NCI-H187 (cell line): ENCODE results near the gene PRPF4.
A peak's percentile ranks its signal among the peaks of the same experiment; 100 is the strongest.
"Not testable (repeated sequence)": the region's sequence is repeated elsewhere in the genome, so short reads cannot be mapped to it uniquely, and the experiment has no call there.

Source experiments
- DNase-seq, 2 experiments: peaks; one replicate each; lab custom pipeline; 2025; lab: John Stamatoyannopoulos, UW

The PRPF4 gene

DNA sequence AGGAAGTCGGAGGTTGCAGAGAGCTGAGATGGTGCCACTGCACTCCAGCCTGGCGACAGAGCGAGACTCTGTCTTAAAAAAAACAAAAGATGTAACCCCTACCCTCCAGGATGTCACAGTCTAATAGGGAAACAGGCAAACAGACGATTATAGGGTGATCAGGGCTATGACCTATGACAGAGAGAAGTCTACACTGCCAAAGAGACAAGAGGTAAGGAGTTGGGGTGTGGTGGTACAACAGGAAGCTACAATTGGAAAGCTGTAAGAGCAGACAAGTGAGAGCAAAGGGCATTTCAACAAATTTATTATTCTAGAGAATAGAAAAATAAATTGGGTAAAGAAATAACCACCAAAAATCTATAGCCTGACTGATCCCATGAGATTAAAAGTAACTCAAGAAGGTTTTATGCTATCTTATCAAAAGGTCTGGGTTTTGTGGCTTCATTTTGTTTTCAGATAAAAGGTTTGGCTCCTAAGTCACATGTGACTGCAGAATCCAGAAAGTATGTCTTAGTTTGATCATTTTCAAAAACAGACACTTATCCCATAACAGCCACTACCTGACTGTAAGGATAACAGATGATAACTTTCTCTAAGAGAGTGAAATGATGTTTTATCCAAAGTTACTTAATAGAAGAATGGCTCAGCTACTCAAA lies 7.4 kb upstream of the PRPF4 start:
- no peak for DNase-seq

DNA sequence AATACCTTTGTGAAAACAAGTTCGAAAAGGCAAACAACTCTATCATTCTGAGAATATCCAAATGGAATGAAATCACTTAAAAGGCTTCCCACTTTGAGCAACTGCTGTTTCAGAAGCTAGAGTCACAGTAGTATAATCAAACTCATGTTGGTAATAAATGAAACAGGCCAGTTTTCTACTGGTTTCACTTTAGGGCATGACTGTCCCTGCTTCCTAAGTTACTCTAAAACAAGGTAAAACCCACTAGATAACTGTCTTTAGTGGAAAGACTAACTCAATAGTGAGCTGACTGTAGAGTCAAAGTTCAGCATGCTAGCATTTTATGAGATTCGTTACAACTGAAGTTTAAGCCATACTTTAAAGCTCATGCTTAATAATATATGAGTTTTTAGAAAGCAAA lies 6.1 kb upstream of the PRPF4 start:
- no peak for DNase-seq

DNA sequence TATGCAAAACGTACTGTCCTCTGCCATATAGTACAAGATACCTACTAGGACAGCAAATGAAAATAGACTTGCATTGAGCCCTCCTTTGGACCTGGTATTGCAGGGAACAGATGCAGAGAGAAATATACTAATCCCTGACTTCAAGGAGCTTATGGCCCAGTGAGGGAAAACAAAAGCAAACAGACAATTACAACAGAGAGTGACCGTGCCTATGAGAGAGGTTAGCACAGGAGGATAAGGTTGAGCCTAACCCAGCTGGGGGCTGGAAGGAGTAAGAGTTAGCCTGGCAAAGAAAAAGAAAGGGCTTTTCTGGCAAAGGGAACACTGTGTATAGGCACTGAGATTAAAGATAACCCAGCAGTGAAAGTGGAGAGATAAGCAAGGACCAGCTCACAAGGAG lies 5.6 kb upstream of the PRPF4 start:
- DNase-seq = no peak

DNA sequence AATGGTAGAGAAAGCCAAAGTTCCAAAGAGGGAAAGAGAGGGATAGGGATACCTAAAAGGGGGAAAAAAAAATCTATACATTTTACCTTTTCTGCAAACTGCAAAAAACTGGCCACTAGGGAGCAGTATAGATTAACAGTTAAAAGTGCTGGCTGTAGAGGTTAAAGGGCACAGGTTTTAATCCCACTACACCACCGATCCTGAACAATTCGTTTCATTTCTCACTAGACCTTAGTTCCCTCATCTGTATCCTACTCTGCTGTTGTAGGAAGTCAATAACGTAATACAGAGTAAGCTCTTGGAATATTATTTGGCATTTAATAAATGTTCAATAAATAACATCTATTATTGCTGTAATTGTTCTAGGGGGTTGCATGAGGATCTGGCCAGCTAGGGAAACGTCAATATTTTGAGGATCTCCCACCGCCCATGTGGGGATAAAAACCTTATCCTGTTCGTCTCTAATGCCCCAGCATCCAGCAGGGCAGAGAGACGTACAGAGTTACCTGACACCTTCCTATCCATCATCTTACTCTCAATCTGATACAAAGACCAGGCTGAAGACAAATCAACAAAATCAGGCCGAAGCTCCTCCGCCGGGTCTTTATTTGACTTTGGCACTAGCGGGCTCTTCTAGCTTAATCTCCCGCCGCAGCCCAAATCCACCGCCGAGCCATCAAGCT lies 843 bp upstream of the PRPF4 start:
- DNase-seq = peak in 1 of 2 experiments; percentile 21

DNA sequence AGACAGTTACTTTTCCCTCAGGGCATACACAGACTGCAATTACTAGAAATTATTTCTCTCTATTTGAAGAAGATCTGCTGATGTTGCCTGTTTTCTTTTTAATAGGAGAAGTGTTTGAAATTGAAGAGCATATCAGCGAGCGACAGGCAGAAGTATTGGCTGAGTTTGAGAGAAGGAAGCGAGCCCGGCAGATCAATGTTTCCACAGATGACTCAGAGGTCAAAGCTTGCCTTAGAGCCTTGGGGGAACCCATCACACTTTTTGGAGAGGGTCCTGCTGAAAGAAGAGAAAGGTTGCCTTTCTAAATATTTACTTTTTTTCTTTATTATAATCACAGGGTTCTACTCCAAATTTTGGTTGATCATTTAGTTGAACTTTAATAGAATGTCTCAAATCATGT lies 3.4 kb downstream of the PRPF4 start:
- no peak for DNase-seq

DNA sequence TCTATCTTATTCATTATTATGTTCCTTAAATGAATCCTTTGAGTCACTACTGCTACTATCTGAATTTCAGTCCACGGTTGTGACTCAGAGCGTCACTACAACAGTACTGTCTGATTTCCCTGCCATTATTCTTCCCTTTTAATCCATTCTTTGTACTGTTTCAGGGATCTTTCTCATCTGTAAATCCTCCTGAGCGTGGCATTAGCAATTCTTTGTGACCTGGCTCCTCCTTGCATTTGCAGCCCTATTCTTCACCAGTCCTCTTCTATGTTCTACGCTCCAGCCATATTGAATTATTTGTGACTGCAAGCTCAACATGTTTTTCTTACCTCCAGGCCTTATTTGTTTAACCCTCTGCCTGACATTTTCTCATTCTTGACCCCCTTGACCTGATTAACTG lies 5.9 kb downstream of the PRPF4 start:
- DNase-seq = no peak

DNA sequence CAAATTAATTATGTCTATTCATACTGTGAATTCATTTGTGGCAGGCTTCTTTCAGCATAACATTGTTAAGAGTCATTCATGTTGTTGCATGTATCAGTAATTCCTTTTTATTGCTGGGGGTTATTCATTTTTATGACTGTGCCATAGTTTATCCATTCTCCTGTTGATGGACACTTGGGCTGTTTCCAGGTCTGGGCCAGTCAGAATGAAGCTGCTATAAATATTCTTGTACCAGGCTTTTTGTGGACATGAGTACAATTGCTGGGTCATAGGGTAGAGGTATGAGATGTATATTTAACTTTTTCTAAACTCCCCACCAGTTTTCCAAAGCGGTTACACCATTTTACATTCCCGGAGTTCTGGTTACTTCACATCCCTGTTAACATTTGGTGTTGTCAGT lies 13.6 kb downstream of the PRPF4 start:
- DNase-seq = no peak

DNA sequence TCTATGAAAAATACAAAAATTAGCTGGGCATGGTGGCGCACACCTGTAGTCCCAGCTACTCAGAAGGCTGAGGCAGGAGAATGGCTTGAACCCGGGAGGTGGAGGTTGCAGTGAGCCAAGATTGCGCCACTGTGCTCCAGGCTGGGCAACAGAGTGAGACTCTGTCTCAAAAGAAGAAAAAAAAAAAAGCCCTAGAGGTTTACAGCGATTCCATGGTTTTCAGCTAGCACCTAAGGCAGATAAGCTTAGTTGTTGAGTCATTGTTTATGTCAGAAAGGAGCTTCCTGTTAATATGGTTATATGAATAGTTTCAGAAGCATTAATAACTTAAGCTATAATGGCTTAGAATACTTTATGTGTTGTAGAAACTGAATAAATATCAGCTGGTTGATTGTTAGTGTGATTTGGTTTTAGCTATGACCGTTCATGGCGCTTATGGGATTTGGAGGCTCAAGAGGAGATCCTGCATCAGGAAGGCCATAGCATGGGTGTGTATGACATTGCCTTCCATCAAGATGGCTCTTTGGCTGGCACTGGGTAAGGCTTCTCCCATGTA lies 14.7 kb downstream of the PRPF4 start:
- DNase-seq = no peak

DNA sequence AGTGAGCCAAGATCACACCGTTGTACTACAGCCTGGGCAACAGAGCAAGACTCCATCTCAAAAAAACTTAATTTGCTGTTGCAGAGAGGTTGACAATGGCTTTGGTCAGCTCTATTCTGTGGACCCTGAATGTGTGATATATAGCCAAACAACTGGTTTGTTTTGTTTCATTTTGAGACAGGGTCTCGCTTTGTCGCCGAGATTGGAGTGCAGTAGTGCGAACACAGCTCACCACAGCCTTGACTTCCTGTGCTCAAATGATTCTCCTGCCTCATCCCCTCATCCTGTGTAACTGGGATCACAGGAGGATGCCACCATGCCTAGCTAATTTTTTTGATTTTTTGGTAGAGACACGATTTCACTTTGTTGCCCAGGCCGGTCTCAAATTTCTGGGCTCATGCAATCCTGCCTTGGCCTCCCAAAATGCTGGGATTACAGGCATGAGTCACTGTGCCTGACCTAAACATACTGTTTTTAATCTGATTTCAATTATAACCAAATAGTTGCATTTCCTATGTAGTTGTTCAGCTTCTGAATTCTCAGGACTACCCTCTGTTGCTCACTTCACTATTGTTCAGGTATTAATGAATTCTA lies 17.9 kb downstream of the PRPF4 start:
- no peak for DNase-seq

DNA sequence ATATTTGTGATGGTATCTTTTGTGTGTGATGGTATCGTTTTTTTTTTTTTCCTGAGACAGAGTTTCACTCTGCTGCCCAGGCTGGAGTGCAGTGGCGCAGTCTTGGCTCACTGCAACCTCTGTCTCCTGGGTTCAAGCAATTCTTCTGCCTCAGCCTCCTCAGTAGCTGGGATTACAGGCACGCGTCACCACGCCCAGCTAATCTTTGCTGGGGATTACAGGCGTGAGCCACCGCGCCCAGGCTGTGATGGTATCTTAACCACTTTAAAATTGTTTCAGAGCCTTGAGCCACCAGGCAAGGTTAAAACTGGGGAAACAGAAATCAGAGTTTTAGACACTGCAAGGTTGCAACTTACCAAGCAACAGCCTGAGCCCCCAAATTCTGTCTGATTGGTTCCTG lies 20.8 kb downstream of the PRPF4 start:
- DNase-seq = not testable (repeated sequence)

DNA sequence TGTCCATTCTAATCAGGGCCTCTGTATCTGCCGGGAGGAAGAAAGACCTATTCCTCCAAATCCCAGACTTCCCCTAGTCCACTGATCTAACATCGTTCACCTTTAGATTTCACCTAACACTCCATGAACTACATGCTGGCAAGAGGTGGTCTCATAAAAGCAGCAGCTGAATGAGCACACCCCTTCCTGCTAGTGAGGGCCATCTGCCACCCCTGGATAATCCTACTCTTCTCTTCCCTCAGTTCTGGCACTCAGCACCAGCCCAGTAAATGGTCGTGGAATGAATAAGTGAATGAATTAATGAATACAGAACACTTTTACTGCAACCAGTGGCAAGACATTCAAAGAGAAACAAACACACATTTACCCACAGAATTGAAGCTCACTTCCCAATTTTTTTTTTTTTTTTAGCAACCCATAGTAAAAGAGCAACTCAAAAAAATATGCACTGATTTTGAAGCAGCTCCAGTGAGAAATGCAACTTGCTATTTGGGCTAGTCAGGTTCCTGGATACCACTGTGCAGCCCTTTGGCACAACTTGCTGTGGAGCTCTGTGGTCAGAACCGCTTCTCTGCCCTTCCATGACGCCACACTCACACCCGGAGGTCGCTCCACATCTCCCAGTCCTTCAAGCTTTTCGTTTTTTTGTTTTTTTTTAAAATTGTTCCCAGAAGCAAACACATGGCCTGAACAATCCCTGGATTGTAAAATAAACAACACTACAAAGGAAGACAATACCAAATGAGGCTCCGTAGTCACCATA lies 21.5 kb downstream of the PRPF4 start:
- DNase-seq = no peak

DNA sequence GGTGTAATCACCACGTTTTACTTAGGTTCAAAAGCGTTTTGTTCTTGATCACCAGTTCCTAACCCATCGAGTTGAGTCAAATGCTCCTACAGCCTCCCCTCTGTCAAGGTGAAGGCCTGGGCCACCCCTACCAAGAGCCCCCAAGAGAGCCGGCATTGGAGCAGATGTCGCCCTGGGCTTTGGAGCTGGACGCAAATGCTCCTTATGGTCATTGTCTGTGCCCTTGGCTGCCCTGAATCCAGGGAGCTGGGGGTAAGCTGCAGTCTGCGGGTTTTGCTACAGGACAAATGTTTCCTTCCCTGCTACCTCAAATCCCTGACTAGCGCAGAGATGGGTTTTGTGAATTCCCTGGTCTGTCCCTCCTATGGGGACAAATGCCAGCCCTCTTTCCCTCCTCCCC lies 22.9 kb downstream of the PRPF4 start:
- DNase-seq = no peak

DNA sequence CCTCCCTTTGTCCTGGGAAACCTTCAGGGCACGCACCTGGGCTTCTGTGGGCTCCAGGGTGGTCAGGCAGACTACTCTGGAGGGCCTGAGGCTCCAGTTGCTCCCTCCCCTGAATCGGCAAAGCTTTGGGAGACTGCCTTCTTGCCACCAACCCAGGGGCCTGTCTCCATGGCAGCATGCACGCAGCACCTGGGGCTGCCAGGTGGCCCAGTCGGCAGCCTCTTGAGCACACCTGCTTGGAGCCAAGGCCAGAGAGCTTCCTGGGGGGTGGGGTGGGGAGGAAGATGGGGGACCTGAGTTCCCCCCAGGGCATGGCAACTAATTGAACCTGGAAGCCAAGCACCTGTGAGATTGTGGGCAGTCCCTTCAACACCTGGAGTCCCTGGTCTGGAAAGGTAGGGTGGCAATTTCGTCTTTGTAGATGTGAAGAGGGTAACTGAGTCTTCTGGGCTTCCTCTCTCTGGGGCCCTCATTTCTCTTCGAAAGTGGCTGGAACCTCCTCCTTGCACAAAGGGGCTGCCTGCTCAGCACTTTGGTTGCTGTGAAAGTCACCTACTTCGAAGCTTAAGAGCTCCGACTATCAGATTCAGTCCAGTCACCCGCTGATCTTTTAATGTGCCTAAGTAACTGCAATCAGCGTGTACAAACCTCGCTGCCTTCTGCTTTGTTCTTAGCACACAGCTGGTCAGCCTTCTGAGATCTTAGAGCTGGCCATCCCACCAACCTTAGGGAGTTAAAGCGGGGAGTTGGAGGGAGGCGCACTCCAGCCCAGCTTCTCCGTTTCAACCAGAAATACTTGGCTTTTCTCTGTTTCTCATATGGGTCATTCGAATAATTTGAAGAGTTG lies 23.7 kb downstream of the PRPF4 start:
- DNase-seq = peak; percentile 54 to 82

DNA sequence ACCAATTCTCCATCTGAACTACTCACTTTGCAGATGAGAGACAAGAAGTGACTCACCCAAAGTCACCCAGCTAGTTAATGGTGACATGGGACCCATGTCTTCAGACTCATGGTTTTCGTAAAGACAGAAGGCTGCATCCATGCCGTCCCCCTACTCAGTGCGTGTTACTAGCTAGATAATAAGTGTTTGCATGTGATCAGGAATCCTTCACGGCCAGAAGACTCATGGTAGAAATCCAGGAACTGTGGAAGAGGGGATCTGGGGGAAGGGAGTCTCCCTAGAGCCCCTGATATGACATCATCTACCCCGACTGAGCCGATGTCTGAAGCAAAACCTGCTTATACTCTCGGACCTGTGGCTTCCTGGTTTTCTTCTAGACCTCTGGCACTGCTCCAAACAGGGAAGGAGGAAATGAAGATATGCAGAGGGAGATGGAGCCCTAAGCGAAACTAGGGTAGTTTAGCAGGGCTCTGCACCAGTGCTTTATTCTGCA lies 24.4 kb downstream of the PRPF4 start:
- peak; percentile 24 to 37 for DNase-seq

DNA sequence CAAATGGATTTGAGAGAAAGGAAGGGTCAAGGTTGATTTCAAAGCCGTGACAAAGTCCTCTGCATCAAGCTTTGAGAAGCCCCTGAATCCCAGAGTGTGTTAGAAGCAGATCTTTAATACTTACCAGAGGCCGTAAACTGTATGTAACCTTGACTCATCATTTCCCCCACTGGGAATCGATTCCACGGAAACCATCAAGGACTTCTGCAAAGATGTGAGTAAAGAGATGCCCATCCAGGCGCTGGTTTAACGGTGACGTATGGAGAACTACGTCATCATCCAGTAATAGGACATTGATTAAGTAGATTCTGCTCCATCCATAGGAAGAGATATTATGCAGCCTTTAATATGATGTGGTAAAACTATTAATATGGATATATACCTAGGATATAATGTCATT lies 26.1 kb downstream of the PRPF4 start:
- DNase-seq = no peak

DNA sequence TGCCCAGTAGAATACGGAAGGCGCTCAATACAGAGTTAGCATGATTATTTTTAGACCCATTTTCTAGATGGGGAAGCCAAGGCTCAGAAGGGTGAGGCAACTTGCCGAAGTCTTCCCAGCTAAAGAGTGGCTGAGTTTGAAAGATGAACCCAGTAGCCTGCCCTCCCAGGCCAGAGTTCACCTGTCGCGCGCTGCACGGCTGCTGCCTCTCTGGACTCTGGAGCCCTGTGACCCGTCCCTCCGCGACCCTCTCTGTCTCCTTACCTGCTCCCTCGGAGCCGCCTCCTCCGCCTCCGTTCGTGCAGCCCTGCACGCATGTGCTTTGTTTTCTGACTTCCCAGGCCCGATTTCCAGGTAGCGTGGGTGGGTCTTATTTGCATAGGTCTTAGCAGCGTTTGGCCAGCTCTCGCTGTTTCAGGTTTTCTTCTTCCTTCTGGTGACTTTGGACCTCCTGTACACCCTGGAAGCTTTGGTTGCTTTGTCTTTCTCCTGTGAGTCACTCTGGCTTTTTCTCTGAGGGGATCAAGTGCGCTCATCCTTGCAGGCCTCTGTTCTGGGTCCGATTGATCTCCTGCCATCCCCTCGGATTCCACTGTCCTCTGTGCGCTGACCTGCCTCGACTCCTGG lies 27.4 kb downstream of the PRPF4 start, which contains the start of gene RNF183:
RNF183 (minus strand) TSS at position 585 of the 627 bp plus-strand sequence. CDS start 5,192 bp downstream, outside the sequence.
- DNase-seq = no peak

DNA sequence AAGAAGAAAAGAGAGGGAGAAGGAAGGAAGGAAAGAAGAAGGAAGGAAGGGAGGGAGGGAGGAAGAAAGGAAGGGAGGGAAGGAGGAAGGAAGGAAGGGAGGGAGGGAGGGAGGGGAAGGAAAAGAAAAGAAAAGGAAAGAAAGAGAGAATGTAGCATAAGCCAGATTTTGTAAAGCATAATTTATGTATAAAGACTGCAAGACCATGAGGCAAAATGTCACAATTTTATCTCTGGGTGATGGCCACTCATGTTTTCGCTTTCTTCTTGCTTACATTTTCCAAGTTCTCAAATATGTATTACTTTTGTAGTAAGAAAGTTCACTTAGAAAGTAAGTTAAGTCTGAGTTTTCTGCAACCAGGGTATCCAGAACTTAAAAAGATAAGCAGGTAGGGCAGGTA lies 31.1 kb downstream of the PRPF4 start:
- DNase-seq = no peak

DNA sequence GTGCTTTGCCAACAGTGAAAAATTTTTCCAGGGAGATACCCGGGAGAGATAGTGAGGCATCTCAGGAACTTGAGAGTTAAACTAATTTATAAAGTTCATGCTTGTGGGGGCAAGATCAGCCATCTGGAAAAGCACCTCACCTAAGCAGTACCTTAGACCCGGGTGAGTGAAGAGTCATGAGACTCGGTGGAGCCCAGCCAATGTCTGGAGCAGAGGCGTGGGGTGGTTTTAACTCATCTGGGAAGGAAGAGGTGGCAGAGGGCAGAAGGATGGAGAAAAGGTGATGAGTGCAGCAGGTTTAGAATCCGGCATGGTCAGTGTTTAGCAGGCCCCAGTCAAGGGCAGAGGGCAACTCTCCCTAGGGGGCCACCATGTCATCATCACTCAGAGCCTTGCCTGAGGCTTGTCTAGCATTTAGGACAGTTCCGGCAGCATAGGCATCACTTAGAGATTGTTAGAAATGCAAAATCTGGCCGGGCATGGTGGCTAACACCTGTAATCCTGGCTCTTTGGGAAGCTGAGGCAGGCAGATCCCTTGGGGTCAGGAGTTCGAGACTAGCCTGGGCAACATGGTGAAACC lies 32.0 kb downstream of the PRPF4 start:
- DNase-seq = no peak

DNA sequence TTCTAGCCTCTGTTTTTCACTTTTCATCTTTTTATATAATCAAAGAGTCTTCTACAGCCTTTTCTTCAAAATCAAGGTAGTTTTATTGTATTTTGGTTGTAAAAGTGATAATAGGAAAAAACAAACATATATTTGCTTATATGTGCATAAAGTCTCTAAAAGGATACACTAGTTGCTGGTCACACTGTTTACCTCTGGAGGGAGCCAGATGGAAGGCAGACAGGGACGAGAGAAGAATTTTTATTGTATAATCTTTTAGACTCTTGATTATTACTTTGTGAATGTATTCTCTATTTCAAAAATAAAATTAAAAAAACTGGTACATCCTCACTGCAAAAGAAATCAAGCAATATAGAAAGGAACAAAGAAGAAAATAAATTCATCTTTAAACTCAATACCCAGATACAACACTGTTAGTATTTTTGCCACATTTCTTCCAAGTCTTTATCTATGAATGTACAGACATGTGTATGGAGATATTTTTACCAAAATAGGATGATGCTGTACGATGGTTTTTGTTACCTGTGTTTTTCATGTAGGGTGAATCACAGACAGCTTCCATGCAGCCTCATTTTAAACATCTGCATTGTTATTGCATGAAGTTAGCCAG lies 33.9 kb downstream of the PRPF4 start:
- no peak for DNase-seq

DNA sequence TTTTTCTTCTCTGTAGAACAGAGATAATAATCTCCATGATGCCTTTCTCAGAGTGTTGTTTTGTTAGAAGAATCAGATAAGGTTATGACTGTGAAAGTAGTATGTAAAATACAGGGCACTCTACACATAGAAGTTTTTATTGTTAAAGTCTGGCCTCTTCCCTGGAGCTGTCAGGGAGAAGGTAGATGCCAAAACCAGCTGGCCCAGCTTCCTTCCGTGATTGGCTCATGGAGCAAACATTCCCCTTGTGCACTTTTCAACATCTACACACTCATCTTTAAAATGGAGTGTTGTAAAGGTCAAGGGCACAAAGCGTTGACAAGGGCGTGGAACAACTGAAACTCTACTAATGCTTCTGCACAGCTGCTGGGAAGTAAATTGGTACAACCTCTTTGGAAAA lies 35.1 kb downstream of the PRPF4 start:
- DNase-seq = no peak
